Breast epithelium (tissue), 4 donors: Measurements from ENCODE around the gene RRP8. TPM values are rescaled to one million over a fixed set of nuclear protein-coding genes. Genes with fewer than 3 reads are reported as not detected.

Experiments
- DNase-seq, 2 donors: peaks; one replicate each; pipeline ENCODE4 v3.0.0-alpha.2; 2019; ENCODE audit warnings: low spot score in 2 of 2
- H3K27ac ChIP-seq, 2 donors: fragments of 200-600 bp; sonication (generic) in 1 of 2; one replicate each; pipeline ENCODE4 v1.5.1; 2016 to 2019; ENCODE audit warnings: mild to moderate bottlenecking in 1 of 2
- H3K27me3 ChIP-seq, 2 donors: fragments of 200-600 bp; sonication (generic) in 1 of 2; one replicate each; pipeline versions ENCODE4 v1.5.1 to v1.6.0; 2017 to 2019; ENCODE audit warnings: control low read depth in 1 of 2, mild to moderate bottlenecking in 1 of 2
- H3K36me3 ChIP-seq: fragments of 200-600 bp; one replicate; pipeline ENCODE4 v1.5.1; 2019
- H3K4me1 ChIP-seq, 2 donors: fragments of 200-600 bp; sonication (generic); one replicate each; pipeline ENCODE4 v1.5.1; 2016 to 2019; ENCODE audit warnings: control low read depth in 1 of 2
- H3K4me3 ChIP-seq, 3 donors: fragments of 200-600 bp; sonication (generic); 1 replicate in 2 of 3; 2 replicates in 1 of 3; pipeline ENCODE4 v1.5.1; 2016 to 2019; ENCODE audit warnings: mild to moderate bottlenecking in 3 of 3, moderate library complexity in 2 of 3
- H3K9me3 ChIP-seq, 2 donors: fragments of 200-600 bp; sonication (generic) in 1 of 2; one replicate each; pipeline ENCODE4 v1.5.1; 2016 to 2019; ENCODE audit warnings: control low read depth in 1 of 2
- CTCF ChIP-seq, 3 donors: fragments of 450-650 bp; IDR thresholded peaks; one replicate each; pipeline ENCODE4 v1.5.1; 2016 to 2017; ENCODE audit warnings: antibody characterized with exemption in 3 of 3, mild to moderate bottlenecking in 3 of 3, moderate library complexity in 3 of 3
- POLR2A ChIP-seq: fragments of 450-650 bp; IDR thresholded peaks from one replicate; pipeline ENCODE4 v1.6.1; 2016; ENCODE audit warnings: antibody characterized with exemption, mild to moderate bottlenecking, moderate library complexity
- POLR2AphosphoS5 ChIP-seq, 3 donors: sonication (generic); formaldehyde crosslinking; IDR thresholded peaks; one replicate each; pipeline ENCODE4 v1.6.1; 2017; ENCODE audit warnings: antibody characterized with exemption in 3 of 3
- intact Hi-C: fragments of 100-400 bp; cut with DNase I; formaldehyde crosslinking; loops from one replicate; pipeline ENCODE4 v1.15.1; 2023; ENCODE audit warnings: low total_unique reads
- total RNA-seq, 3 donors: library from RNA; depleted of rRNA; stranded (reverse); fragments of >200 nt; gene quantifications; one replicate each; pipeline ENCODE4 v1.1.0, GENCODE V29; 2016

RRP8 gene
- 10 to 100 TPM in 2 of 3 donors, 1 to 10 TPM in 1; 8.8 to 22.2 (median 20.3) TPM for total RNA-seq

- intact Hi-C loops = no loop called here
- Histone ChIP-seq H3K27me3 (no peaks in the 10 kb centered on the region), H3K27ac (peak within 1 kb of the TSS; percentile 92 to 96), H3K4me1 (peaks cover 6 to 36% of the 10 kb centered on the region in 2 donors), H3K9me3 (no peaks in the 10 kb centered on the region), H3K4me3 (peak within 1 kb of the TSS; percentile 76 to 93 (median 92)), H3K36me3 (peaks cover 10% of the 10 kb centered on the region)
- DNase-seq = peak; percentile 88 to 91
- peak; percentile 14 to 72 (median 57) for TF ChIP-seq POLR2AphosphoS5 (IDR thresholded peaks at IDR 0.05)
- TF ChIP-seq POLR2A = no peak
Measured at GRCh38 chr11:6603287-6604080, at the start of gene RRP8, which contains the start of gene ILK. TSS of gene RRP8 (minus strand) at chr11:6603616. CDS start at chr11:6603502, 114 bp downstream. TSS of gene ILK (plus strand) at chr11:6603774. CDS start at chr11:6604272, 498 bp downstream.

- intact Hi-C loops = no loop called here
- H3K27ac ChIP-seq = peak overlapping the region in 1 of 2 donors; percentile 19
- no peaks in the 10 kb centered on the region for H3K4me1 ChIP-seq
- no peaks in the 10 kb centered on the region for H3K9me3 ChIP-seq
- H3K27me3 ChIP-seq = no peaks in the 10 kb centered on the region
- TF ChIP-seq POLR2A (no peak), CTCF (IDR thresholded peaks at IDR 0.05) (no peak), POLR2AphosphoS5 (IDR thresholded peaks at IDR 0.05) (no peak)
- no peak for DNase-seq
- H3K4me3 ChIP-seq = no peak overlapping the region
- H3K36me3 ChIP-seq = no peaks in the 10 kb centered on the region
Measured at GRCh38 chr11:6653097-6653496, 49.7 kb upstream of the RRP8 start.

- Histone ChIP-seq H3K27me3 (no peaks in the 10 kb centered on the region), H3K4me1 (no peaks in the 10 kb centered on the region), H3K9me3 (no peaks in the 10 kb centered on the region), H3K36me3 (no peaks in the 10 kb centered on the region), H3K4me3 (no peak overlapping the region), H3K27ac (peak overlapping the region in 1 of 2 donors; percentile 19)
- TF ChIP-seq CTCF (IDR thresholded peaks at IDR 0.05) (no peak), POLR2A (no peak), POLR2AphosphoS5 (IDR thresholded peaks at IDR 0.05) (no peak)
- DNase-seq = no peak
- intact Hi-C loops = no loop called here
Measured at GRCh38 chr11:6652182-6652581, 48.8 kb upstream of the RRP8 start.

GRCh38 chr11:6650980-6651379 is 47.6 kb upstream of the RRP8 start:
- TF ChIP-seq POLR2AphosphoS5 (IDR thresholded peaks at IDR 0.05) (no peak), POLR2A (no peak), CTCF (IDR thresholded peaks at IDR 0.05) (no peak)
- H3K4me3 ChIP-seq = no peak overlapping the region
- H3K9me3 ChIP-seq = no peaks in the 10 kb centered on the region
- no peak for DNase-seq
- no peaks in the 10 kb centered on the region for H3K27me3 ChIP-seq
- no peaks in the 10 kb centered on the region for H3K36me3 ChIP-seq
- no peak overlapping the region for H3K27ac ChIP-seq
- H3K4me1 ChIP-seq = no peaks in the 10 kb centered on the region
- intact Hi-C loops = no loop called here

GRCh38 chr11:6650104-6650503 is 46.7 kb upstream of the RRP8 start:
- H3K4me3 ChIP-seq = no peak overlapping the region
- DNase-seq = no peak
- no peaks in the 10 kb centered on the region for H3K4me1 ChIP-seq
- no peak overlapping the region for H3K27ac ChIP-seq
- H3K27me3 ChIP-seq = no peaks in the 10 kb centered on the region
- intact Hi-C loops = no loop called here
- no peaks in the 10 kb centered on the region for H3K9me3 ChIP-seq
- TF ChIP-seq CTCF (IDR thresholded peaks at IDR 0.05) = no peak
- TF ChIP-seq POLR2A = no peak
- TF ChIP-seq POLR2AphosphoS5 (IDR thresholded peaks at IDR 0.05) = no peak
- H3K36me3 ChIP-seq = no peaks in the 10 kb centered on the region
